HepG2 (cell line): ENCODE results near the gene ASL. TPM values are rescaled to one million over a fixed set of nuclear protein-coding genes. Genes with fewer than 3 reads are reported as not detected.

ENCODE experiments used
- GTF2F1 ChIP-seq: fragments of 150-350 bp; IDR thresholded peaks from 2 replicates; pipeline ENCODE4 v1.6.1; 2014; ENCODE audit warnings: low read length
- HNF4G ChIP-seq, 2 experiments: sonication (generic) in 1 of 2; formaldehyde crosslinking in 1 of 2; IDR thresholded peaks; 2 replicates each; pipeline versions ENCODE4 v1.4.0 to v1.6.1; 2011 to 2020; ENCODE audit warnings: borderline replicate concordance in 2 of 2, low read depth in 2 of 2, mild to moderate bottlenecking in 2 of 2, low read length in 1 of 2, missing genetic modification reagents in 1 of 2, moderate library complexity in 1 of 2
- ISX ChIP-seq: sonication (generic); formaldehyde crosslinking; conservative IDR thresholded peaks from 2 replicates; pipeline ENCODE4 v1.5.0; 2020; ENCODE audit warnings: missing genetic modification reagents
- JUND ChIP-seq: sonication (generic); formaldehyde crosslinking; IDR thresholded peaks from 2 replicates; pipeline ENCODE4 v1.8.0; 2022; ENCODE audit warnings: mild to moderate bottlenecking, missing genetic modification reagents
- MYC ChIP-seq: sonication (generic); formaldehyde crosslinking; IDR thresholded peaks from 2 replicates; pipeline ENCODE4 v1.9.0; 2021; ENCODE audit warnings: missing genetic modification reagents, borderline replicate concordance
- PHF21A ChIP-seq: sonication (generic); formaldehyde crosslinking; IDR thresholded peaks from 2 replicates; pipeline ENCODE4 v1.5.0; 2020; ENCODE audit warnings: mild to moderate bottlenecking, missing genetic modification reagents
- PRPF4 ChIP-seq: fragments of 200-400 bp; formaldehyde crosslinking; IDR thresholded peaks from 2 replicates; pipeline ENCODE4 v1.6.1; 2016; ENCODE audit warnings: low read length, low read depth; ENCODE audit not compliant: poor library complexity, severe bottlenecking
- SMARCE1 ChIP-seq: fragments of 450-650 bp; IDR thresholded peaks from 2 replicates; pipeline ENCODE4 v1.6.1; 2017; ENCODE audit warnings: borderline replicate concordance
- STAT5B ChIP-seq: sonication (generic); formaldehyde crosslinking; IDR thresholded peaks from 2 replicates; pipeline ENCODE4 v1.4.0; 2020; ENCODE audit warnings: missing genetic modification reagents
- TEAD3 ChIP-seq: optimal IDR thresholded peaks from 2 replicates; pipeline ENCODE3; 2016; ENCODE audit warnings: borderline replicate concordance
- ZBTB42 ChIP-seq: sonication (generic); formaldehyde crosslinking; IDR thresholded peaks from 2 replicates; pipeline ENCODE4 v1.5.0; 2020; ENCODE audit warnings: mild to moderate bottlenecking, missing genetic modification reagents
- ZNF143 ChIP-seq: sonication (generic); formaldehyde crosslinking; IDR thresholded peaks from 2 replicates; pipeline ENCODE4 v1.4.0; 2020; ENCODE audit warnings: missing genetic modification reagents
- ZNF543 ChIP-seq: sonication (generic); formaldehyde crosslinking; IDR thresholded peaks from 2 replicates; pipeline ENCODE4 v1.4.0; 2020; ENCODE audit warnings: mild to moderate bottlenecking, missing genetic modification reagents
- ZNF652 ChIP-seq: IDR thresholded peaks from 2 replicates; pipeline ENCODE4 v1.6.1; 2016; ENCODE audit warnings: low read depth, borderline replicate concordance
- ZNF766 ChIP-seq: sonication (generic); formaldehyde crosslinking; IDR thresholded peaks from 2 replicates; pipeline ENCODE4 v1.5.0; 2020; ENCODE audit warnings: missing genetic modification reagents, borderline replicate concordance
- ZZZ3 ChIP-seq: sonication (generic); formaldehyde crosslinking; IDR thresholded peaks from 2 replicates; pipeline ENCODE4 v1.4.0; 2020; ENCODE audit warnings: missing genetic modification reagents, mild to moderate bottlenecking, borderline replicate concordance
- polyA plus RNA-seq, 8 experiments: library from polyadenylated mRNA; depleted of rRNA in 3 of 8; stranded (reverse) in 7 of 8; unstranded in 1 of 8; fragments of >200 nt; fragmentation: Illumina TruSeq in 4 of 8; extraction: Trizol in 4 of 8; gene quantifications; 2 replicates each; pipeline versions ENCODE4 v1.2.1 to v1.2.3, GENCODE V29; 2011 to 2016; ENCODE audit warnings: low read depth in 4 of 8, missing spikeins in 1 of 8, mixed read lengths in 1 of 8; ENCODE audit not compliant: insufficient read depth in 1 of 8
- total RNA-seq, 5 experiments: library from RNA; depleted of rRNA; stranded (reverse); fragments of >200 nt; fragmentation: Illumina TruSeq; extraction: Trizol; gene quantifications; 2 replicates each; pipeline ENCODE4 v1.2.3, GENCODE V29; 2016; ENCODE audit warnings: low read depth in 1 of 5
- TF ChIP-seq, protein P1 (sequence below): IDR thresholded peaks from 2 replicates; pipeline ENCODE4 v1.6.1; 2016; ENCODE audit warnings: missing compliant biosample characterization, missing genetic modification reagents, borderline replicate concordance
- TF ChIP-seq, protein P2 (sequence below): sonication (generic); formaldehyde crosslinking; conservative IDR thresholded peaks from 2 replicates; pipeline ENCODE4 v1.8.0; 2022; ENCODE audit warnings: mild to moderate bottlenecking, moderate library complexity, missing genetic modification reagents
- TF ChIP-seq, protein P3 (sequence below): sonication (generic); formaldehyde crosslinking; IDR thresholded peaks from 2 replicates; pipeline ENCODE4 v1.4.0; 2020; ENCODE audit warnings: mild to moderate bottlenecking, missing genetic modification reagents

The ASL gene
- total and polyA plus RNA-seq, 2 of the 13 experiments (the other 11 are each of a cell fraction or from before 2014, with no cell fraction given): 71.4 to 96.5 TPM

DNA sequence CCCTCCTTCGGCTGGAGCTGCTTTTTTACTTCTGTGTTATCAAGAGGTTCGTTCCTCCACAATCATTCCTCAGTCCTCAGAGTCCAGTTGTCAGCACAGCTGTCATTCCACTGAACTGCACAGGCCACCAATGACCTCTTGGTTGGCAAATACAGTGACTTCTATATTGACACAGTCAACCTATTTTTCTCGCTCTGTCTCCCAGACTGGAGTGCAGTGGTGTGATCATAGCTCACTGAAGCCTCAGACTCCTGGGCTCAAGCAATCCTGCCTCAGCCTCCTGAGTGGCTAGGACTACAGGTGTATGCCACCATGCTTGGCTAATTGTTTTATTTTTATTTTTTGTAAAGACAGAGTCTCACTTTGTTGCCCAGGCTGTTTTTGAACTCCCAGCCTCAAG is 66.7 kb downstream of the ASL start (continued):
- TF ChIP-seq, protein P1, sequence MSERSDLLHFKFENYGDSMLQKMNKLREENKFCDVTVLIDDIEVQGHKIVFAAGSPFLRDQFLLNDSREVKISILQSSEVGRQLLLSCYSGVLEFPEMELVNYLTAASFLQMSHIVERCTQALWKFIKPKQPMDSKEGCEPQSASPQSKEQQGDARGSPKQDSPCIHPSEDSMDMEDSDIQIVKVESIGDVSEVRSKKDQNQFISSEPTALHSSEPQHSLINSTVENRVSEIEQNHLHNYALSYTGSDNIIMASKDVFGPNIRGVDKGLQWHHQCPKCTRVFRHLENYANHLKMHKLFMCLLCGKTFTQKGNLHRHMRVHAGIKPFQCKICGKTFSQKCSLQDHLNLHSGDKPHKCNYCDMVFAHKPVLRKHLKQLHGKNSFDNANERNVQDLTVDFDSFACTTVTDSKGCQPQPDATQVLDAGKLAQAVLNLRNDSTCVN (CRISPR knock-in tag): no peak
- TF ChIP-seq ZZZ3 (CRISPR knock-in tag) (no peak), ZNF652 (CRISPR knock-in tag) (no peak), ZNF766 (no peak), ZBTB42 (CRISPR knock-in tag) (no peak; the same call in 1 of the 2 replicates), PRPF4 (no peak), STAT5B (CRISPR knock-in tag) (no peak), SMARCE1 (no peak), ISX (CRISPR knock-in tag) (no peak), TEAD3 (peak; percentile 80), MYC (no peak; the same call in 1 of the 2 replicates), ZNF143 (0 out of 2 replicates have a peak, but pooled peaks have one; percentile 25), HNF4G (IDR thresholded peaks at IDR 0.05; ENCODE audit: borderline replicate concordance, low read depth, low read length) (peak; percentile 6; the same call in 1 of the 2 replicates), HNF4G (CRISPR knock-in tag; IDR thresholded peaks at IDR 0.05; ENCODE audit: borderline replicate concordance, low read depth) (no peak), JUND (no peak), ZNF543 (no peak), GTF2F1 (no peak), PHF21A (CRISPR knock-in tag) (peak; percentile 77)
- TF ChIP-seq, protein P2, sequence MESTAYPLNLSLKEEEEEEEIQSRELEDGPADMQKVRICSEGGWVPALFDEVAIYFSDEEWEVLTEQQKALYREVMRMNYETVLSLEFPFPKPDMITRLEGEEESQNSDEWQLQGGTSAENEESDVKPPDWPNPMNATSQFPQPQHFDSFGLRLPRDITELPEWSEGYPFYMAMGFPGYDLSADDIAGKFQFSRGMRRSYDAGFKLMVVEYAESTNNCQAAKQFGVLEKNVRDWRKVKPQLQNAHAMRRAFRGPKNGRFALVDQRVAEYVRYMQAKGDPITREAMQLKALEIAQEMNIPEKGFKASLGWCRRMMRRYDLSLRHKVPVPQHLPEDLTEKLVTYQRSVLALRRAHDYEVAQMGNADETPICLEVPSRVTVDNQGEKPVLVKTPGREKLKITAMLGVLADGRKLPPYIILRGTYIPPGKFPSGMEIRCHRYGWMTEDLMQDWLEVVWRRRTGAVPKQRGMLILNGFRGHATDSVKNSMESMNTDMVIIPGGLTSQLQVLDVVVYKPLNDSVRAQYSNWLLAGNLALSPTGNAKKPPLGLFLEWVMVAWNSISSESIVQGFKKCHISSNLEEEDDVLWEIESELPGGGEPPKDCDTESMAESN (CRISPR knock-in tag): no peak
- TF ChIP-seq, protein P3, sequence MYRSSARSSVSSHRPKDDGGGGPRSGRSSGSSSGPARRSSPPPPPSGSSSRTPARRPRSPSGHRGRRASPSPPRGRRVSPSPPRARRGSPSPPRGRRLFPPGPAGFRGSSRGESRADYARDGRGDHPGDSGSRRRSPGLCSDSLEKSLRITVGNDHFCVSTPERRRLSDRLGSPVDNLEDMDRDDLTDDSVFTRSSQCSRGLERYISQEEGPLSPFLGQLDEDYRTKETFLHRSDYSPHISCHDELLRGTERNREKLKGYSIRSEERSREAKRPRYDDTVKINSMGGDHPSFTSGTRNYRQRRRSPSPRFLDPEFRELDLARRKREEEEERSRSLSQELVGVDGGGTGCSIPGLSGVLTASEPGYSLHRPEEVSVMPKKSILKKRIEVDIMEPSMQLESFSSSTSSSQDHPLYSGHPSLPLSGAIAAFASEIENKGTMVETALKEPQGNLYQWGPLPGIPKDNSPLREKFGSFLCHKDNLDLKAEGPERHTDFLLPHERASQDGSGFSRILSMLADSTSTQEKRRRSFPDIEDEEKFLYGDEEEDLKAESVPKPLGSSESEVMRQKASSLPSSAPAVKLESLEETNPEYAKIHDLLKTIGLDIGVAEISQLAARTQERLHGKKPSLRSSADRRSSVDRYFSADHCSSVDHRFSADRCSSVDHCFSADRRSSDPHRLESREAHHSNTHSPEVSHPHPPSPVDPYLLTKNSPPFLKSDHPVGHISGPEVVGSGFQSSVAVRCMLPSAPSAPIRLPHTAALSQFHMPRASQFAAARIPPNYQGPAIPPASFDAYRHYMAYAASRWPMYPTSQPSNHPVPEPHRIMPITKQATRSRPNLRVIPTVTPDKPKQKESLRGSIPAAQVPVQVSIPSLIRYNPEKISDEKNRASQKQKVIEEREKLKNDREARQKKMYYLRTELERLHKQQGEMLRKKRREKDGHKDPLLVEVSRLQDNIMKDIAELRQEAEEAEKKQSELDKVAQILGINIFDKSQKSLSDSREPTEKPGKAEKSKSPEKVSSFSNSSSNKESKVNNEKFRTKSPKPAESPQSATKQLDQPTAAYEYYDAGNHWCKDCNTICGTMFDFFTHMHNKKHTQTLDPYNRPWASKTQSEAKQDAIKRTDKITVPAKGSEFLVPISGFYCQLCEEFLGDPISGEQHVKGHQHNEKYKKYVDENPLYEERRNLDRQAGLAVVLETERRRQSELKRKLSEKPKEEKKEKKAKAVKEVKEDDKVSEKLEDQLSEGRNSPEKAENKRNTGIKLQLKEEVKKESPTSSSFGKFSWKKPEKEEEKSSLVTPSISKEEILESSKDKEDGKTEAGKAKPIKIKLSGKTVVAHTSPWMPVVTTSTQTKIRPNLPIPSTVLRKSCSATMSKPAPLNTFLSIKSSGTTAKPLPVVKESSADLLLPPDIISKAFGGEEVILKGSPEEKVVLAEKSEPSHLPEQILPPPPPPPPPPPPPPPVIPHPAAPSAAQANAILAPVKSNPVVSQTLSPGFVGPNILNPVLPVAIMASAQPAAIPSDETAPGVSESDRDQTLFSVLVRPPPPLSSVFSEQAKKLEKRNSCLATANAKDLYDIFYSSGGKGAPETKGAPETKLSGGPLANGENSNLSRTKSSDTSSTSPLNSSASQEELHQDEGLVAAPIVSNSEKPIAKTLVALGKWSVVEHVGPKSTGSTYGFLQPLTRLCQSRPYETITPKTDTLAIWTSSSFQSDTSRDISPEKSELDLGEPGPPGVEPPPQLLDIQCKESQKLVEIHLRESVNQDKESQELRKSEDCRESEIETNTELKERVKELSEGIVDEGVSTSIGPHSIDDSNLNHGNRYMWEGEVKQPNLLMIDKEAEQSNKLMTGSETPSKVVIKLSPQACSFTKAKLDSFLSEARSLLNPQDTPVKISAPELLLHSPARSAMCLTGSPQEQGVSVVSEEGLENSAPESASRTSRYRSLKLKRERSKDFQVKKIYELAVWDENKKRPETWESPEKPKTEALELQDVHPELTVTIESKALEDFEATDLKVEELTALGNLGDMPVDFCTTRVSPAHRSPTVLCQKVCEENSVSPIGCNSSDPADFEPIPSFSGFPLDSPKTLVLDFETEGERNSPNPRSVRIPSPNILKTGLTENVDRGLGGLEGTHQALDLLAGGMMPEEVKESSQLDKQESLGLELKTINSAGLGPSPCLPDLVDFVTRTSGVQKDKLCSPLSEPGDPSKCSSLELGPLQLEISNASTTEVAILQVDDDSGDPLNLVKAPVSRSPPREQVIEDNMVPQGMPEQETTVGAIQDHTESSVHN (CRISPR knock-in tag): no peak
